Stimulated activated CD8-positive, alpha-beta memory T cell treated with anti-CD3 and anti-CD28 coated beads, Interleukin-7, amount 100 ng/mL, for 1 hour (primary cell): ENCODE results near the gene OGFOD3.
"Not testable (repeated sequence)": the region's sequence is repeated elsewhere in the genome, so short reads cannot be mapped to it uniquely, and the experiment has no call there.

Experiments used
- DNase-seq, 2 donors: peaks; one replicate each; pipeline ENCODE4 v3.0.0-alpha.2; 2020; ENCODE audit warnings: low read depth in 2 of 2

OGFOD3 gene

DNA sequence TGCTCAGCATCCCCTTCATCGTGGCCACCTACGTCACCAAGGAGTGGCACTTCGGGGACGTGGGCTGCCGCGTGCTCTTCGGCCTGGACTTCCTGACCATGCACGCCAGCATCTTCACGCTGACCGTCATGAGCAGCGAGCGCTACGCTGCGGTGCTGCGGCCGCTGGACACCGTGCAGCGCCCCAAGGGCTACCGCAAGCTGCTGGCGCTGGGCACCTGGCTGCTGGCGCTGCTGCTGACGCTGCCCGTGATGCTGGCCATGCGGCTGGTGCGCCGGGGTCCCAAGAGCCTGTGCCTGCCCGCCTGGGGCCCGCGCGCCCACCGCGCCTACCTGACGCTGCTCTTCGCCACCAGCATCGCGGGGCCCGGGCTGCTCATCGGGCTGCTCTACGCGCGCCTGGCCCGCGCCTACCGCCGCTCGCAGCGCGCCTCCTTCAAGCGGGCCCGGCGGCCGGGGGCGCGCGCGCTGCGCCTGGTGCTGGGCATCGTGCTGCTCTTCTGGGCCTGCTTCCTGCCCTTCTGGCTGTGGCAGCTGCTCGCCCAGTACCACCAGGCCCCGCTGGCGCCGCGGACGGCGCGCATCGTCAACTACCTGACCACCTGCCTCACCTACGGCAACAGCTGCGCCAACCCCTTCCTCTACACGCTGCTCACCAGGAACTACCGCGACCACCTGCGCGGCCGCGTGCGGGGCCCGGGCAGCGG is 43.6 kb downstream of the OGFOD3 start:
- DNase-seq = no peak

GRCh38 chr17:82373731-82374625 is 44.4 kb downstream of the OGFOD3 start:
- no peak for DNase-seq

DNA sequence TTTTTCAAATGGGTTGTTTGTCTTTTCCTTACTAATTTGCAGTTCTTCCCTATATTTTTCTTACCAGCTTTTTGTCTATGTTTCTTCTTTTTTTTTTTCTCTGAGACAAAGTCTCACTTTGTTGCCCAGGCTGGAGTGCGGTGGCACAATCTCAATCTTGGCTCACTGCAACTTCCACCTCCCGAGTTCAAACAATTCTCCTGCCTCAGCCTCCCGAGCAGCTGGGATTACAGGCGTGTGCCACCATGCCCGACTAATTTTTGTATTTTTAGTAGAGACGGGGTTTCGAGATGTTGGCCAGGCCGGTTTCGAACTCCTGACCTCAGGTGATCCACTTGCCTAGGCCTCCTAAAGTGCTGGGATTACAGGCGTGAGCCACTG is 45.3 kb downstream of the OGFOD3 start:
- not testable (repeated sequence) for DNase-seq

DNA sequence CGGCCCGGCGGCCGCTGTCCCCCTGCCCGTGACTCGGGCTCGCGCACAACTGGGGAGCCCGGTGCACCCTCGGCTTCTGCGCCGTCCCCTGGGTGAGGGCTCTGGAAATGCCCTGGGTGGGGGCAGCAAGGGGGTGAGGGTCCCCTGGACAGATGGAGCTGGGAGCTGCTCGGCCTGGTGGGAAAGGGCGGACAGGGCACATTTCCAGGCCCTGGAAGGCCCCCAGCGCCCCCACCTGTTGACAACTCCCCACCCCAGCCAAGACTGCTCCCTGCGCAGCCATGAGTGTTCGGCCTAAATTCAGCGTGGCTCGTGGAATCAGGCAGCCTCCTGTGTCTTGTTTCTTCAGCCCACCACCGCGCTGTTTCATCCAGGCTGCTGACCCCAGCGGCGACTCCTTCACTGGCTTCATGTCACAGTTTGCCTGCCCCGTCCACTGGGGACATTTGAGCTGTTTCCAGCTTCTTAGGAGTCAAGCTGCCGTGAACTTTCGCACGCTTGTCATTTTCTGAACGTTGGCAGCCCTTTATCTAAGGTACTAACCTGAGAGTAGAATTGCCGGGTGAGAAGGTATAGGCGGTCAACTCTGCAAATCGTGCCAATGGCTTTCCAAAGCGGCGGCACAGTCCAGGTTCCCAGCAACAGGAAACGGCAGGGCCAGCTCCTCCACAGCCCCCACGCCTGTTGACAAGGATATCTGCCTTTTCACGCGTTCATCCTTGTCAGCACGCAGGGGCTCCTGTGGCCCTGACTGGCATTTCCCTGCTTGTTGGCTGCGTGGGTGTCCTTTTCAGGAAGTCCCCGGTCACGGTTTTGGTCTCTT is 45.9 kb downstream of the OGFOD3 start:
- DNase-seq = no peak

DNA sequence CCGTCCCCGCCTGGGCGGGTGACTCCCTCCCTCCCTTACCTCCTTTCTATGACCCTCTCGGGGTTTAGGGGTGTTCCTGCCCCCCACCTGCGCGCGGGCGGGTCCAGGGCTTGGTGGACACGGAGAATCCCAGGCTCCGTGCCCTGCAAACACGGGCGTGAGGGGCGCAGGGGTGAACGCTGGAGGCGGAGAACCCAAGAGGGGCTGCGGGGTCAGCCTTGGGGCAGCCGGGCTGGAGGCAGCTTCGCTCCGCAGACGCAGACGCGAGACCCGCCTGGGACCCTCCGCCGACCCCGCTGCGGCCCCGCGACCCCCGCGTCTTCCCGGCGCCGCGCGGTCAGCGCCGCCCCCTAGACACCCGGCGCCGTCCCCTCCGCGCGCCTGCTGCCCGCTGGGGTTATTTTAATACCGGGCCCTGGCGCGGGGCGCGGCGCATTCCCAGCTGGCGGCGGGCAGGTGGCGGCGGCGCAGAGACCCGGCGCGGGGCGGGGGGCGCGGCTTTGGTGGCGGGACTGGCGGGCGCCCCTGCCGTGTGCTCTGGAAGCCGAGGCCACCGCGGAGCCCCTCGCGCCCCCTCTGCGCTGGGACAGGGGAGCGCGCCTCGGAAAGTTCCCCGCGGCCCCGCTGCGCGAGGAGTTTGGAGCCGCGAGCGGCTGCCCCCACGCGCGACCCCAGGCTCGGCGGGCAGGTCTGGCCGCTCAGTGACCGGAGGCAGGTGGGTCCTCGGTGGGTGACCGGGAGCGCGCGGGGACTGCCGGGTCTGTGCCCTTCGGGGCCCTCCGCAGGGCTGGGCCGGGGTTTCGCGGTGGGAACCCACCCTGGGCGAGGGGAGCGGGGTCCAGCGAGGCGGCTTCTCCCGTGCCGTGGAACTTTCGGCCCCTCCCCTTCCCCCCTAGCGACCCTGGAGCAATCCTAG is 46.8 kb downstream of the OGFOD3 start, which contains the start of gene UTS2R:
Gene UTS2R (plus strand): TSS at position 433 of the 916 bp plus-strand sequence. CDS start 2,560 bp downstream, outside the sequence.
- DNase-seq = no peak

DNA sequence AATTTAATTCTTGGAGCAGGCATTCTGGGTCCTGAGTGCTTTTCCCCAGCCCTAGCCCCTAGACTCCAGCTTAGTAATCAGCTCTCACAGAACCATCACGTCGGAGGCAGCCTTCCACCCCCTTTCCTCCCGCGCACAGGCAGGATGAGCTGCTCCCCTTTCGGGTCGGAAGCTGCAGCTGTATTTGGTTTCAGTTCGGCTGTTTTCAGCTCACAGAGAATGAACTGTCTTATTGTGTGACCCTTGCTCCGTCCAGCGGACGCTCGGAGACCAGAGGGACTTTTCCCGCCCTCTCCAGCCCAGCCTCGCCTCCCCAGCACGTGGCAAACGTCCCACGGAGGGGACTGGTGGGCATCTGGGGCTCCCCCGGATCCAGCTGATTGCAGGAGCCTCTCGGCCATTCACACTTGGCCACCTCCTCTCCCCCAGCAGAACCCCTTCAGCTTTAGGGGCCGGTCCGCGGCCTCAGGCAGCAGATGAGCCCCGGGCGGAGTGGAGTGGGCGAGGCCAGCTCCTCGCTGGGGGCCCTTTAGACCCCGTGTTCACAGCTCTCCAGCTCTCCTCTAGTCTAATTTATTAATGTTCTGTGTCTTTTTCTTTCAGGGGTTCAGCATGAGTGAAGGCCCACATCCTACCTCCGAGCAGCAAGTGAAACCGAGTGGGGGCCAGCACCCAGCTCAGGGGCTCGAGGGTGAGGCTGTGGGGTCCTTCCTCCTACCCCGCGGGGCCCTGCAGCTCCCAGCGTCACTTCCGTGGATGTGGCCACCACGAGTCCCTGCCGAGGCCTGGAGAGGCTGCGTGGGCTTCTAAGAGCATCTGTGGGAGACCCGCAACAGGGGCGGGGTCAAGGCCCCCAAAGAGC is 47.7 kb downstream of the OGFOD3 start:
- DNase-seq = no peak

GRCh38 chr17:82369211-82369610 is 49.2 kb downstream of the OGFOD3 start:
- no peak for DNase-seq

- DNase-seq = no peak
Measured at GRCh38 chr17:82367724-82368524, 50.5 kb downstream of the OGFOD3 start.

DNA sequence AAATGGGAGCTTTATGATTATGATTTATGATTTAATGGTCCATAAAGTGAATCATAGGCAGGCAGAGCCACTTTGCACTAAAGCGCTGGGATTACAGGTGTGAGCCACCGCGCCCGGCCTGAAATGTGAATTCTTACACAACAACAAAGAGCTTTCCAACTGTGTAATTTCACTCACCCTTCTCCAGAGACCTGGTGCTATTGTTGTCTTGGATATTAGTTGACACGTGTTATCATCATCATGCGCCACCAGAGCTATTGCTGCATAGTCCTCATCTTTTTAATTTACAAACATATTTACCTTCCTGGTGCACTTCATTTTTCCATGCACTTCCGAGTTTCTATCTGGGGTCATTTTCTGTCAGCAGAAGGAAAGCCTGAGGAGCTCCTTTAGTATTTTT is 51.6 kb downstream of the OGFOD3 start:
- no peak for DNase-seq

GRCh38 chr17:82365606-82366295 is 52.6 kb downstream of the OGFOD3 start:
- DNase-seq = no peak

GRCh38 chr17:82361885-82362633 is 56.3 kb downstream of the OGFOD3 start:
- no peak for DNase-seq

GRCh38 chr17:82359451-82360074 is 58.8 kb downstream of the OGFOD3 start:
- DNase-seq = not testable (repeated sequence)

GRCh38 chr17:82358465-82359350 is 59.7 kb downstream of the OGFOD3 start, which contains the start of gene TEX19:
Gene TEX19, plus strand, starts transcription at chr17:82359247. Its CDS starts 2,904 bp downstream, at chr17:82362151.
- DNase-seq = no peak

- no peak for DNase-seq
Measured at GRCh38 chr17:82357394-82357793, 61.0 kb downstream of the OGFOD3 start.

- DNase-seq = no peak
Measured at GRCh38 chr17:82356845-82357355, 61.5 kb downstream of the OGFOD3 start.
